Measurements from ENCODE around the gene HLTF. TPM values are rescaled to one million over a fixed set of nuclear protein-coding genes. Genes with fewer than 3 reads are reported as not detected.
"Not testable (repeated sequence)": the region's sequence is repeated elsewhere in the genome, so short reads cannot be mapped to it uniquely, and the experiment has no call there.

Gene HLTF
- total RNA-seq, 6 experiments from 2014 or later: 10.5 to 14.6 (median 12.3) TPM

- peaks cover 0 to 25% (median 5%) of the 10 kb centered on the region in 4 donors for H3K36me3 ChIP-seq
- peak overlapping the region in 2 of 3 donors; percentile 90 to 99 for H3K4me3 ChIP-seq
- no peaks in the 10 kb centered on the region for H3K27me3 ChIP-seq
- DNase-seq (peak in 1 of 3 donors; percentile 17), ATAC-seq (no peak)
- peaks cover 0 to 11% (median 0%) of the 10 kb centered on the region in 4 donors for H3K4me1 ChIP-seq
- WGBS (ENCODE audit: insufficient coverage, low coverage, low lambda C conversion rate, missing lambda C conversion rate): 81% methylated on average over 4 of the region's 10 CpGs
- intact Hi-C loops (cut with DNase I): no loop called here
- H3K27ac ChIP-seq: peak overlapping the region in 1 of 3 donors; percentile 96
- TF ChIP-seq CTCF (IDR thresholded peaks at IDR 0.05): no peak
- no peak for TF ChIP-seq POLR2A (IDR thresholded peaks at IDR 0.05)
- no peaks in the 10 kb centered on the region for H3K9me3 ChIP-seq
Observed at GRCh38 chr3:148992635-148993255, 93.6 kb downstream of the HLTF start.

- H3K4me1 ChIP-seq: peaks cover 0 to 11% (median 0%) of the 10 kb centered on the region in 4 donors
- peak overlapping the region; percentile 90 to 96 (median 93) for H3K27ac ChIP-seq
Observed at GRCh38 chr3:148992027-148992634, 94.2 kb downstream of the HLTF start.

GRCh38 chr3:148991219-148992026 lies 94.9 kb downstream of the HLTF start, which contains the start of gene GYG1:
TSS of gene GYG1 (plus strand) at chr3:148991540. CDS start at chr3:148991641, 101 bp downstream.
- H3K27ac ChIP-seq: peak within 1 kb of the TSS; percentile 90 to 96 (median 93)
- DNase-seq (peak; percentile 85 to 89 (median 88)), ATAC-seq (peak; percentile 93 to 97 (median 96))
- intact Hi-C loops (cut with DNase I): no loop called here
- H3K4me1 ChIP-seq: peaks cover 0 to 11% (median 0%) of the 10 kb centered on the region in 4 donors
- H3K36me3 ChIP-seq: peaks cover 0 to 18% (median 5%) of the 10 kb centered on the region in 4 donors
- 0% methylated on average over 2 of the region's 91 CpGs for WGBS (ENCODE audit: insufficient coverage, low coverage, low lambda C conversion rate, missing lambda C conversion rate)
- TF ChIP-seq CTCF (IDR thresholded peaks at IDR 0.05): peak in 2 of 4 donors; percentile 35
- TF ChIP-seq POLR2A (IDR thresholded peaks at IDR 0.05): peak; percentile 90
- no peaks in the 10 kb centered on the region for H3K27me3 ChIP-seq
- no peaks in the 10 kb centered on the region for H3K9me3 ChIP-seq
- H3K4me3 ChIP-seq: peak within 1 kb of the TSS; percentile 90 to 99 (median 92)

More at GRCh38 chr3:148992027-148992634, 94.2 kb downstream of the HLTF start:
- TF ChIP-seq CTCF (IDR thresholded peaks at IDR 0.05) (no peak), POLR2A (IDR thresholded peaks at IDR 0.05) (no peak)
- DNase-seq: peak; percentile 53 to 69 (median 58)
- intact Hi-C loops (cut with DNase I): no loop called here
- Histone ChIP-seq H3K27me3 (no peaks in the 10 kb centered on the region), H3K9me3 (no peaks in the 10 kb centered on the region), H3K36me3 (peaks cover 0 to 24% (median 5%) of the 10 kb centered on the region in 4 donors), H3K4me3 (peak overlapping the region; percentile 90 to 99 (median 92))
- 32% methylated on average over 2 of the region's 34 CpGs for WGBS (ENCODE audit: insufficient coverage, low coverage, low lambda C conversion rate, missing lambda C conversion rate)
- ATAC-seq: peak; percentile 38 to 52 (median 48)

- ATAC-seq (no peak), DNase-seq (no peak)
- TF ChIP-seq POLR2A (IDR thresholded peaks at IDR 0.05) (no peak), CTCF (IDR thresholded peaks at IDR 0.05) (no peak)
- WGBS (ENCODE audit: insufficient coverage, low coverage, low lambda C conversion rate, missing lambda C conversion rate): 49% methylated on average over 4 of the region's 4 CpGs
- Histone ChIP-seq H3K4me1 (peaks cover 0 to 11% (median 0%) of the 10 kb centered on the region in 4 donors), H3K4me3 (no peak overlapping the region), H3K27ac (no peak overlapping the region), H3K9me3 (no peaks in the 10 kb centered on the region), H3K27me3 (no peaks in the 10 kb centered on the region), H3K36me3 (peaks cover 0 to 8% (median 0%) of the 10 kb centered on the region in 4 donors)
- intact Hi-C loops (cut with DNase I): no loop called here
Observed at GRCh38 chr3:148990236-148990635, 96.1 kb downstream of the HLTF start.

GRCh38 chr3:148987551-148987950 lies 98.8 kb downstream of the HLTF start:
- H3K27me3 ChIP-seq; H3K9me3 ChIP-seq; H3K4me3 ChIP-seq; DNase-seq; H3K27ac ChIP-seq; intact Hi-C loops (cut with DNase I); H3K36me3 ChIP-seq; ATAC-seq; H3K4me1 ChIP-seq: not testable (repeated sequence)
- 97% methylated on average over 10 of the region's 29 CpGs for WGBS (ENCODE audit: insufficient coverage, low coverage, low lambda C conversion rate, missing lambda C conversion rate)

Data from right lobe of liver (tissue), 6 donors.